ENCODE results near the gene CD82.
A peak's percentile ranks its signal among the peaks of the same experiment; 100 is the strongest.

The CD82 gene

GRCh38 chr11:44571871-44572270 lies 6.4 kb downstream of the CD82 start:
- peak overlapping the region; percentile 39 for H3K4me3 Mint-ChIP-seq
- H3K9me3 Mint-ChIP-seq = no peaks in the 10 kb centered on the region
- peaks cover 77% of the 10 kb centered on the region for H3K4me1 Mint-ChIP-seq
- no peak for ATAC-seq (ENCODE audit: low read depth)
- H3K27ac Mint-ChIP-seq = peak overlapping the region; percentile 77
- H3K27me3 Mint-ChIP-seq = no peaks in the 10 kb centered on the region
- DNase-seq (ENCODE audit: low spot score in 2 of 2) = no peak
- peaks cover 21% of the 10 kb centered on the region for H3K36me3 Mint-ChIP-seq

- Mint-ChIP-seq H3K4me1 (peaks cover 77% of the 10 kb centered on the region), H3K27me3 (no peaks in the 10 kb centered on the region), H3K9me3 (no peaks in the 10 kb centered on the region), H3K27ac (peak overlapping the region; percentile 77), H3K36me3 (peaks cover 17% of the 10 kb centered on the region), H3K4me3 (peak overlapping the region; percentile 68)
- DNase-seq (ENCODE audit: low spot score in 2 of 2) = no peak
- ATAC-seq (ENCODE audit: low read depth) = no peak
Observed at GRCh38 chr11:44572436-44572835, 7.0 kb downstream of the CD82 start.

- ATAC-seq (ENCODE audit: low read depth) = no peak
- peak overlapping the region; percentile 77 for H3K27ac Mint-ChIP-seq
Observed at GRCh38 chr11:44572884-44573283, 7.4 kb downstream of the CD82 start.

GRCh38 chr11:44573333-44573732 lies 7.9 kb downstream of the CD82 start:
- DNase-seq (ENCODE audit: low spot score in 2 of 2) = no peak
- Mint-ChIP-seq H3K27me3 (no peaks in the 10 kb centered on the region), H3K36me3 (peaks cover 15% of the 10 kb centered on the region), H3K27ac (peak overlapping the region; percentile 77), H3K4me1 (peaks cover 76% of the 10 kb centered on the region), H3K4me3 (peak overlapping the region; percentile 68), H3K9me3 (no peaks in the 10 kb centered on the region)
- no peak for ATAC-seq (ENCODE audit: low read depth)

More at GRCh38 chr11:44572884-44573283, 7.4 kb downstream of the CD82 start:
- Mint-ChIP-seq H3K36me3 (peaks cover 13% of the 10 kb centered on the region), H3K27me3 (no peaks in the 10 kb centered on the region), H3K4me1 (peaks cover 77% of the 10 kb centered on the region), H3K9me3 (no peaks in the 10 kb centered on the region), H3K4me3 (peak overlapping the region; percentile 68)
- DNase-seq (ENCODE audit: low spot score in 2 of 2) = no peak

GRCh38 chr11:44574610-44575287 lies 9.3 kb downstream of the CD82 start:
- Mint-ChIP-seq H3K4me3 (peak overlapping the region; percentile 68), H3K9me3 (no peaks in the 10 kb centered on the region), H3K4me1 (peaks cover 78% of the 10 kb centered on the region), H3K27me3 (no peaks in the 10 kb centered on the region), H3K36me3 (peaks cover 17% of the 10 kb centered on the region), H3K27ac (peak overlapping the region; percentile 77)
- no peak for DNase-seq (ENCODE audit: low spot score in 2 of 2)
- peak; percentile 37 for ATAC-seq (ENCODE audit: low read depth)

- H3K4me3 Mint-ChIP-seq = peak overlapping the region; percentile 57
- H3K9me3 Mint-ChIP-seq = no peaks in the 10 kb centered on the region
- peak overlapping the region; percentile 77 for H3K27ac Mint-ChIP-seq
- ATAC-seq (ENCODE audit: low read depth) (no peak), DNase-seq (ENCODE audit: low spot score in 2 of 2) (no peak)
- H3K27me3 Mint-ChIP-seq = no peaks in the 10 kb centered on the region
- peaks cover 16% of the 10 kb centered on the region for H3K36me3 Mint-ChIP-seq
- H3K4me1 Mint-ChIP-seq = peaks cover 79% of the 10 kb centered on the region
Observed at GRCh38 chr11:44575288-44575672, 9.8 kb downstream of the CD82 start.

GRCh38 chr11:44575962-44576361 lies 10.5 kb downstream of the CD82 start:
- DNase-seq (ENCODE audit: low spot score in 2 of 2) (no peak), ATAC-seq (ENCODE audit: low read depth) (no peak)
- H3K9me3 Mint-ChIP-seq = no peaks in the 10 kb centered on the region
- peak overlapping the region; percentile 77 for H3K27ac Mint-ChIP-seq
- no peaks in the 10 kb centered on the region for H3K27me3 Mint-ChIP-seq
- H3K4me1 Mint-ChIP-seq = peaks cover 76% of the 10 kb centered on the region
- H3K4me3 Mint-ChIP-seq = peak overlapping the region; percentile 39
- peaks cover 18% of the 10 kb centered on the region for H3K36me3 Mint-ChIP-seq

GRCh38 chr11:44576656-44577055 lies 11.2 kb downstream of the CD82 start:
- no peaks in the 10 kb centered on the region for H3K9me3 Mint-ChIP-seq
- H3K4me3 Mint-ChIP-seq = no peak overlapping the region
- peak overlapping the region; percentile 77 for H3K27ac Mint-ChIP-seq
- DNase-seq (ENCODE audit: low spot score in 2 of 2) (no peak), ATAC-seq (ENCODE audit: low read depth) (no peak)
- no peaks in the 10 kb centered on the region for H3K27me3 Mint-ChIP-seq
- H3K4me1 Mint-ChIP-seq = peaks cover 75% of the 10 kb centered on the region
- peaks cover 20% of the 10 kb centered on the region for H3K36me3 Mint-ChIP-seq

GRCh38 chr11:44577231-44577830 lies 11.9 kb downstream of the CD82 start:
- peaks cover 71% of the 10 kb centered on the region for H3K4me1 Mint-ChIP-seq
- H3K36me3 Mint-ChIP-seq = peaks cover 25% of the 10 kb centered on the region
- ATAC-seq (ENCODE audit: low read depth) (peak; percentile 27), DNase-seq (ENCODE audit: low spot score in 2 of 2) (no peak)
- no peaks in the 10 kb centered on the region for H3K9me3 Mint-ChIP-seq
- H3K27me3 Mint-ChIP-seq = no peaks in the 10 kb centered on the region
- peak overlapping the region; percentile 66 for H3K4me3 Mint-ChIP-seq
- H3K27ac Mint-ChIP-seq = peak overlapping the region; percentile 81

GRCh38 chr11:44578279-44578678 lies 12.8 kb downstream of the CD82 start:
- H3K36me3 Mint-ChIP-seq = peaks cover 28% of the 10 kb centered on the region
- H3K9me3 Mint-ChIP-seq = no peaks in the 10 kb centered on the region
- DNase-seq (ENCODE audit: low spot score in 2 of 2) (no peak), ATAC-seq (ENCODE audit: low read depth) (peak; percentile 80)
- no peaks in the 10 kb centered on the region for H3K27me3 Mint-ChIP-seq
- peak overlapping the region; percentile 81 for H3K27ac Mint-ChIP-seq
- peaks cover 68% of the 10 kb centered on the region for H3K4me1 Mint-ChIP-seq
- peak overlapping the region; percentile 78 for H3K4me3 Mint-ChIP-seq

GRCh38 chr11:44579302-44579761 lies 13.9 kb downstream of the CD82 start:
- peak overlapping the region; percentile 91 for H3K27ac Mint-ChIP-seq
- H3K9me3 Mint-ChIP-seq = no peaks in the 10 kb centered on the region
- H3K36me3 Mint-ChIP-seq = peaks cover 30% of the 10 kb centered on the region

GRCh38 chr11:44580701-44581100 lies 15.2 kb downstream of the CD82 start:
- no peaks in the 10 kb centered on the region for H3K27me3 Mint-ChIP-seq
- peak overlapping the region; percentile 31 for H3K27ac Mint-ChIP-seq
- H3K4me1 Mint-ChIP-seq = peaks cover 56% of the 10 kb centered on the region
- ATAC-seq (ENCODE audit: low read depth) (no peak), DNase-seq (ENCODE audit: low spot score in 2 of 2) (no peak)
- peaks cover 37% of the 10 kb centered on the region for H3K36me3 Mint-ChIP-seq
- H3K9me3 Mint-ChIP-seq = no peaks in the 10 kb centered on the region
- H3K4me3 Mint-ChIP-seq = no peak overlapping the region

More at GRCh38 chr11:44579302-44579761, 13.9 kb downstream of the CD82 start:
- ATAC-seq (ENCODE audit: low read depth) (no peak), DNase-seq (ENCODE audit: low spot score in 2 of 2) (no peak)
- no peak overlapping the region for H3K4me3 Mint-ChIP-seq
- H3K4me1 Mint-ChIP-seq = peaks cover 62% of the 10 kb centered on the region
- no peaks in the 10 kb centered on the region for H3K27me3 Mint-ChIP-seq

- no peaks in the 10 kb centered on the region for H3K9me3 Mint-ChIP-seq
- no peak for DNase-seq (ENCODE audit: low spot score in 2 of 2)
- H3K4me1 Mint-ChIP-seq = peaks cover 51% of the 10 kb centered on the region
- peaks cover 37% of the 10 kb centered on the region for H3K36me3 Mint-ChIP-seq
- no peak overlapping the region for H3K4me3 Mint-ChIP-seq
- ATAC-seq (ENCODE audit: low read depth) = no peak
- peak overlapping the region; percentile 31 for H3K27ac Mint-ChIP-seq
- no peaks in the 10 kb centered on the region for H3K27me3 Mint-ChIP-seq
Observed at GRCh38 chr11:44581246-44581645, 15.8 kb downstream of the CD82 start.

GRCh38 chr11:44582641-44583352 lies 17.3 kb downstream of the CD82 start:
- Mint-ChIP-seq H3K36me3 (peaks cover 45% of the 10 kb centered on the region), H3K27ac (peak overlapping the region; percentile 78), H3K27me3 (no peaks in the 10 kb centered on the region), H3K4me1 (peaks cover 38% of the 10 kb centered on the region), H3K9me3 (no peaks in the 10 kb centered on the region), H3K4me3 (peak overlapping the region; percentile 17)
- DNase-seq (ENCODE audit: low spot score in 2 of 2) = no peak
- ATAC-seq (ENCODE audit: low read depth) = no peak

Data from memory B cell (primary cell).